Stimulated activated CD8-positive, alpha-beta memory T cell treated with anti-CD3 and anti-CD28 coated beads, Interleukin-7, amount 100 ng/mL, for 1 hour (primary cell): ENCODE data around the gene FAM149A.

Experiments used
- DNase-seq, 2 donors: peaks; one replicate each; pipeline ENCODE4 v3.0.0-alpha.2; 2020; ENCODE audit warnings: low read depth in 2 of 2

FAM149A gene

GRCh38 chr4:186104114-186104889 is at the start of gene FAM149A:
FAM149A (plus strand) TSS chr4:186104704.
- peak in 1 of 2 donors; percentile 24 for DNase-seq

GRCh38 chr4:186058253-186058979 is 46.1 kb upstream of the FAM149A start:
- DNase-seq = no peak

- no peak for DNase-seq
Observed at GRCh38 chr4:186058980-186059316, 45.6 kb upstream of the FAM149A start.

- no peak for DNase-seq
Observed at GRCh38 chr4:186061921-186062320, 42.6 kb upstream of the FAM149A start.

GRCh38 chr4:186067757-186068385 is 36.6 kb upstream of the FAM149A start:
- no peak for DNase-seq

- DNase-seq = no peak
Observed at GRCh38 chr4:186068581-186069348, 35.7 kb upstream of the FAM149A start, which contains the start of gene TLR3. TLR3 (plus strand) TSS chr4:186069156; CDS start chr4:186076620, 7,464 bp downstream.

- DNase-seq = no peak
Observed at GRCh38 chr4:186069729-186070128, 34.8 kb upstream of the FAM149A start.

GRCh38 chr4:186072516-186072915 is 32.0 kb upstream of the FAM149A start:
- DNase-seq = no peak

GRCh38 chr4:186074189-186074588 is 30.3 kb upstream of the FAM149A start:
- no peak for DNase-seq

GRCh38 chr4:186078981-186079638 is 25.4 kb upstream of the FAM149A start:
- DNase-seq = no peak

- no peak for DNase-seq
Observed at GRCh38 chr4:186079694-186080093, 24.8 kb upstream of the FAM149A start.

GRCh38 chr4:186081202-186081807 is 23.2 kb upstream of the FAM149A start:
- DNase-seq = no peak

GRCh38 chr4:186082221-186082620 is 22.3 kb upstream of the FAM149A start:
- no peak for DNase-seq

GRCh38 chr4:186088523-186088922 is 16.0 kb upstream of the FAM149A start:
- no peak for DNase-seq

GRCh38 chr4:186092296-186092695 is 12.2 kb upstream of the FAM149A start:
- no peak for DNase-seq

GRCh38 chr4:186095406-186095805 is 9.1 kb upstream of the FAM149A start:
- DNase-seq = no peak

- no peak for DNase-seq
Observed at GRCh38 chr4:186096681-186097165, 7.8 kb upstream of the FAM149A start.

- no peak for DNase-seq
Observed at GRCh38 chr4:186097386-186097785, 7.1 kb upstream of the FAM149A start.

- no peak for DNase-seq
Observed at GRCh38 chr4:186102931-186103330, 1.6 kb upstream of the FAM149A start.

GRCh38 chr4:186104890-186105646 is 564 bp downstream of the FAM149A start:
- DNase-seq = no peak
